ENCODE results near the gene GLIPR1L1.
"Not testable (repeated sequence)": the region's sequence is repeated elsewhere in the genome, so short reads cannot be mapped to it uniquely, and the experiment has no call there.

Gene GLIPR1L1, protein sequence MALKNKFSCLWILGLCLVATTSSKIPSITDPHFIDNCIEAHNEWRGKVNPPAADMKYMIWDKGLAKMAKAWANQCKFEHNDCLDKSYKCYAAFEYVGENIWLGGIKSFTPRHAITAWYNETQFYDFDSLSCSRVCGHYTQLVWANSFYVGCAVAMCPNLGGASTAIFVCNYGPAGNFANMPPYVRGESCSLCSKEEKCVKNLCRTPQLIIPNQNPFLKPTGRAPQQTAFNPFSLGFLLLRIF

DNA sequence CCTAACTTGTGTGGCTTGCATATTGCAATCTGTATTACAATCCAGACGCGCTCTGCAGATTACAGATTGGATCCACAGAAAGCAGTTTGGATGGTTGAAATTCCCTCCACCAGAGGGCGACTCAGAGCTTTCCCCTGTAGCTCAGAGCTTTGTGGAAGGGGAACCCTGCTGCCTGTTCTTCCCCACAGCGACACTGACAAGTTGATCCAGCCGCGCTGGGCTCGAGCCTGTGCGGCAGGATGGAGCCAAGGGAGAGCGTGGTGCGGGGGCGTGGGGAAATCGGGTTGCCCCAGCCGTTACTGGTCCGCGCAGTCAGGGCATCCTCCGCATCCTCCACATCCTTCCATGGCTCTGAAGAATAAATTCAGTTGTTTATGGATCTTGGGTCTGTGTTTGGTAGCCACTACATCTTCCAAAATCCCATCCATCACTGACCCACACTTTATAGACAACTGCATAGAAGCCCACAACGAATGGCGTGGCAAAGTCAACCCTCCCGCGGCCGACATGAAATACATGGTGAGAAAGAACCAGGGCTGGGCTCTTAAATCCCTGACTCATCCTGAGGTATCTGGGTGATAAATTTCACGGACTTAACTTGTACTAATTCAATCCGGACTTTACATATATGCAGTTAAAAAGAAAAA is at the start of gene GLIPR1L1:
Gene GLIPR1L1, plus strand, starts transcription at position 287 of the 647 bp plus-strand sequence. Its CDS starts 59 bp downstream, at position 346.
- DNase-seq: peak in 1 of 2 experiments; percentile 18

DNA sequence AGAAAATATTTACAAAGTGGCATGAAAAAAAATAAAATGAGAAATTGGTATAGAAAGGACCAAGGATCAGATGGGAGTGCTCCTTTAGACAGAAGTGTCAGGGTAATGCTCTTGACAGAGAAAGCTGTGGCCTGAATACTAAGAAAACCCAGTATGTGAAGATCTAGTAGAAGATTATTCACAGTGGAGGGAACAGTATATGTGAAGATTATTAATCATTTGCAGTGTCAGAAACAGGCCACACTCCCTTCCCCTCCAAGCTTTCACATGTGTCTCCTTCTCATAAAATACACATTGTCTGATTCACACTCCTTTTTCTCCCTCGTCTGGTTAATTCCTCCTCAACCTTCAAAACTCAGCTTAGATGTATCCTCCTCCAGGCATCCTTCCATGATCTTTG is 45.6 kb upstream of the GLIPR1L1 start:
- no peak for DNase-seq

DNA sequence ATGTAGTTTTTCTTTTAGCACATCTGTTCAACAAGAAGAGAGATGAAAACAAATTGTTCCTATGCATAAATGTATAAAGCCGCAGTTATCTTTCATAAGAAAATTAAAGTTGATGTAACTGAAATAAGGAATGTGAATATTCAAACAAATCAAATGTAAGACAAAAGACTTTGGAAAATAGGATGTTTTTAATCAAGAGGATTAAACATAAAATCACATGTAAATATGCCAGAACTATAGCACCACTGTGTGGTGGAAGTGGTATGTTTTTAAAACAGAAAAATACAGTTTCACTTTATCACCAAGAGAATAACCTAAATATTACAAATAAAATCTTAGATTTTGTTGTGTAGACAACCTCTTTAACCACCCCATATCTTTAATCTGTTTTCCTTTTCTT is 44.7 kb upstream of the GLIPR1L1 start:
- DNase-seq: peak in 1 of 2 experiments; percentile 10

DNA sequence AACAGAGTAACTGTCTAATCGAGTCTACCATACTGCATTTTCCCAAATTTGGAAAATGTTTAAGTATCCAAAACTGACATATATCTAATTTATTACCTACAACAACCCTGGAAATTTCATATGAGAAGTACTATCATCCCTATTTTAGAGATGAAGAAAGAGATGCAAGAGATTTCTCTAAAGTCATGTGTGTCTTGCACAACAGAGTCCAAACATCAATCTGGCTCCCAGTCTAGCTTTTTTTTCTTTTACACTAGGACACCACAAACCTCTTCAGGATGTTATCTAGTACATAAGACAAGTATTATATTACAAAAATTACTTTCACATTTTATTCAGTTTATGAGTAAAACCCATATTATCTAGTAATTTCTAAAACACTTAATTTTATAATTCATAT is 43.5 kb upstream of the GLIPR1L1 start:
- no peak for DNase-seq

DNA sequence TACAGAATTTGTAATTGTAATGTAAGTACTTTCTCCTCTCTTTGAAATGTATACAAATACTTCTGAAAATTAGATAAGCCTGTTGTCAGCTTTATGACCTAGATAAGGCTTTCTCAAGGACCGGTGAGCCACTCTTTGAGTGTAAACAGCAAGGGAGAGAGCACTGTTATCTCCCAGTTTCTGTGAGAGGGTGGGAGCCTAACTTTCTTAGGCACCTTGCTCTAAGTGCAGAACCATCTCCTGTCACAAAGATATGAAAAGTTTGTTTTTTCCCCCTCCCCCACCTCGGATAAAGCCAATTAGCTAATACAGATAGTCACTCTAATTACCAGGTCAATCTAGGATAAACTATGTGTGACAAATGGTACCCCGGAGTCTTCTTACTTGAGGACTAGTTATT is 40.1 kb upstream of the GLIPR1L1 start:
- no peak for DNase-seq

DNA sequence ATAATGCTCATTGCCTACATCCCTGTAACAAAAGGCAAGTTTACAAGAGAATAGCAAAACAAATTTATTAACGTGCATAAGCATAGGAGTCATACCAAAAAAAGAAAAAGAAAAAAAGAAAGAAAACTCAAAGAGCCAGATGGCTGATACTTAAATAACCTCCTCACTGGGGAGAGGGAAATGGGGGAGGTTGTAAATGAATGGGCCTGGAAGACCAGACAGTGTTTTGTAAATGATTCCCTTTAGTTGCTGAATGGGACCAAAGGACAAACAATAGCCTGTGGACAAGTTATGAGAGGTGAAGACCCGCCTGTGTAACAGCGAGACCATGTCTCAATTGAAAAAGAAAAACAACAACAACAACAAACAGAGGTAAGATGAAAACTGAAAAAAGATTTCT is 39.7 kb upstream of the GLIPR1L1 start:
- DNase-seq: no peak

DNA sequence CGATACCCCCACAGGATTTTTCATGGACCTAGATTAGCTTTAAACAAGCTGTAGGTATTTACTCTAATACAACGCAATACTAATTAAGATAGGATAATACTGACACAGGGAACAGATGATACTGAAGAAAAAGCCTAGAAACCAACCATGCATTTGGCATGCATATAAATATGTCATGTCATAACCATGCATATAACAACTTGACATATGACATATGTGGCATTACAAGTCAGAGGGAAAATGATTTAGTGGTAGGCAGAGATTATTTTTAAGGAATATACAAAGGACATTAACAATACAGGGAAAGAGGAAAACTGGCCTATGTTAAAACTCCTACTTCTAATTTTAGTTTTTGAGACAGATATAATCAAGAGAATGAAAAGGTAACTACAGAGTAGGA is 32.2 kb upstream of the GLIPR1L1 start:
- no peak for DNase-seq

DNA sequence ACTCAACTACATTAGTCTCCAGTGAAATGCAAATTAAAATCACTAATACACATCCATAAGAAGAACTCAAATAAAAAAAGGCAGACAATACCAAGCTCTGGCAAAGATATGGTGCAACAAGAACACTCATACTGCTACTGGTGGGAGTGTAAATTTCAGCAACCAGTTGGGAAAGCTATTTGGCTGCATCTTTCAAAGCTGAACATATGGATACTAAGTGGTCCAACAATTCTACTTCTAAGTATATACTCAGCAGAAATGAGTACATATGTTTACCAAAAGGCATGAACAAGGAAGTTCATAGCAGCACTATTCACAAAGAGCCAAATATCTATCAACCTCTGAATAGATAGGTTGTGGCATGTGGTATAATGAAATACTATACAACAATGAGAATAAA is 31.7 kb upstream of the GLIPR1L1 start:
- DNase-seq: no peak

DNA sequence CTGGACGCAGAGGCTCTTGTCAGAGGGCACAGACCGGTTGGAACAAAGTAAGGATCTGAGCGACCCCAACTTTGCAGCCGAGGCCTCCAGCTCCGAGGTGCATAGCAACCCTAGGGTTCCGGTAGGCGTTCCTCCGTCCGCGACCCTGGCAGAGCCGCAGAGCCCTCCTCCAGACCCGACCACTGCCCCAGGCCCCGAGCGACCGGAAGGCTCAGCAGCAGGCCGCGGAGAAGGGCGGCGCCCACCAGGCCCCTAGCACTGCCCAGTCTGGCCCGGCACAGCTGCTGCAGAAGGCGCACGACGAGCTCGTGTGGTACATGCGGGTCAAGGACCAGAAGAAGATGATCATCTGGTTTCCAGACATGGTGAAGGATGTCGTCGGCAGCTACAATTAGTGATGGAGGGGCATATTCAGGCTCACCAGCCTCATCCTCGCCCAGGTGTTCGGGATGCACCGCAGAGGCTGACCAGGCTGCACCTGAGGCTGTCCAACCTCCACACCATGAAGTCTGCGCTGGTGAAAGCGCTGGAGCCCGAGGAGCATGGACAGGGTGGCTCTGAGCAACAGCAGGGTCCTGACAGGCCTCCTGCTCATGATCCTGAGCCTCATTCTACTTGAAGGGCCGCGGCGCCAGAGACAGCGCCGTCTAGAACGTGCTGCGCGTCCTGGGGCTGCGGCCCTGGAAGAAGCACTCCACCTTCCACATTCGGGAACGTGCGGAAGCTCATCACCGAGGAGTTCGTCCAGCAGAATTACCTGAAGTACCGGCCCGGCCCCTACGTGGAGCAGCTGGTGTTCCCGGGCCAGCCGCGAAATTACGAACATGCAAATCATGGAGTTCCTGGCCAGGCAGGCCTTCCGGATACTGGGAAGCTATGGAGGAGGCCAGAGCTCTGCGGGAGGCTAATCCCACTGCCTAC is 28.8 kb upstream of the GLIPR1L1 start:
- DNase-seq: no peak

DNA sequence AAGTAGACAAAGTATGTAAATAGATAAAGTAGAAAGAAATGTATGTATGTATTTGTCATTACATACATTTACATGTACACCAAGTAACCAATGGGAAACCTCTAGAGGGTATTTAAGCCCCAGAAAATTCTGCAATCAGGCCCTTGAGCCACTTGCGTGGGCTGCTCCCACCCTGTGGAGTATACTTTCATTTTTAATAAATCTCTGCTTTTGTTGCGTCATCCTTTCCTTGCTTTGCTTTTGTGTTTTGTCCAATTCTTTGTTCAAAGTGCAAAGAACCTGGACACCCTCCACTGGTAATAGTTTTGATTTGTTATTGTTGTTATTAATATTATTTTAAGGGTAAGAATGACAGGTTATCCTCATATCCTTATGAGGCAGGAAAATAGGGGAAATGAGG is 26.2 kb upstream of the GLIPR1L1 start:
- DNase-seq: no peak

DNA sequence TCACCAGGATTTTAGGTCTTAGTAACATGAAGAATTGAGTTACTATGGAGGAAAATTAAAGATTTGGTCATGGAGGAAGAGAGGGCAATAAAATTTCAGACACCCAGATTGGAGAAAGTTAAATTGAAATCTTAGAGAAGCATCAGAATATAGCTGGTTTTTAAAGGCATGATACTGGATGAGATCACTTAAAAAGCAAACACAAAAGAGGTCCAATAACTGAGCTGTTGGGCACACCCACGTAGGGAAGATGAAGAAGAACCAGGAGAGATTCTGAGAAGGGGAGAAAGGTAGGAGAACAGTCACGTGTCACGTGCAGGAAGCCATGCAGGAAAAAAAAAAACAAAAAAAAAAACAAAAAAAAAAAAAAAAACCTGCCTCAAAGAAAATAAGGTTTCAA is 23.1 kb upstream of the GLIPR1L1 start:
- no peak for DNase-seq

DNA sequence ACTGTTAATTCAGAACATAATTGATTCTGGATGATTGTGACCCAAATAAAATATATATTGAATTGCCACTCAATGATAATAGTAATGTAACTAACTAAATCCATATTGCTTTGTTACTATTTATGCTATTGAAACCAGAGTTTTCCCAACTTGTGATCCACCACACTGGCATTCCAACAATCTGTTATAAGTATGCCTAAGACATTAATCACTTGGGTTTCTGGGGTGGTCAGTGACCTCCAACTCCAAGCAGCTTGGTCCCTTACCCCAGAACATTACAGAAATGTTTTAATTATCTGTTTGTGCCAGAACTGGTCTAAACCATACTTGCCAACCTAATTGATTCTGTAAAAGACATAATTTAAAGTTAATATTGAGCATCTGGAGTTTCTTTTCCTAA is 19.0 kb upstream of the GLIPR1L1 start:
- peak; percentile 8 to 76 for DNase-seq

DNA sequence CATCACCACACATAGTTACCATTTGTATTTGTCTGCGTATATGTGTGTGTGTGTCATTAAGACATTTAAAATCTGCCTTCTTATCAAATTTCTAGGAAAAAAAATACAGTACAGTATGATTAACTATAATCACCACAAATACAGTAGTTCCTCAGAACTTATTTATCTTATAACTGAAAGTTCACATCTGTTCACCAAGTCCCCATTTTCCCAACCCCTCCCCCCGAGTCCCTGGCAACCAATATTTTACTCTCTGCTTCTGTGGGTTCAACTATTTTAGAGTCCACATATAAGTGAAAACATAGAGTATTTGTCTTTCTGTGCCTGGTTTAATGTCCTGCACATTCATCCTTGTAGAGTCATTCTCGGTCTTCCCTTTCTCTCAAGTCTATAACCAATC is 16.7 kb upstream of the GLIPR1L1 start:
- no peak for DNase-seq

DNA sequence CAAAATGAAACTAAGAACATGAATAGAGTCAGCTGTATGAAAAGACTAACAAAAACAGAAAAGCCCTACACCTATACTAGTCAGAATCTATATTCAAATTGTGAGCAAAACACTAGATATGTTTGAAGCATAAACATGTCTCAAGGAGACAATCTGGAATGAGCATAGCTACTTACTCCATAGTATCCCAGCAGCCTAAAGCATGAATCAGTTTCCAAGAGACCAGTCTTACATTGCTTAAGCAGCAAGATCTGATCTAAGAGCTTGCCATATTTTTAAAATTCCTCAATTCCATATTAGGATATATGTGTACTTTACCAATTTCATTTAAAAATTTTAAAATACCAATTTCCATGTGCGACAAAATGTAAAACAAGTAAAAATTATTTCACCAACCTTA is 12.0 kb upstream of the GLIPR1L1 start:
- peak in 1 of 2 experiments; percentile 17 for DNase-seq

DNA sequence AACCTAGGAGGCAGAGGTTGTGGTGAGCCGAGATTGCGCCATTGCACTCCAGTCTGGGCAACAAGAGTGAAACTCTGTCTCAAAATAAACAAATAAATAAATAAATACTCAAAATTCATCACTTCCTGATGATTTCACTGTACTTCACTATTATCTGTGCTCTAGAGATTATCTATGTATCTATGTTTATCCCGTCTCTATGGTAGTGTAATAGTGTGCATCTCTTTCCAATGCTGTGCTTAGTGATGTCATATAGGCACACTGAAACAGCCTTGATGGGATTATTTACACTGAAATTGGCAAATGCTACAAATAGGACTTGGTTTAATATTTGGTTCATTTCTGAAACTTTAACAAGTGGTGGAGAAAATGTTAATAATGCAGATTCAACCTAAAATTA is 10.8 kb upstream of the GLIPR1L1 start:
- peak in 1 of 2 experiments; percentile 11 for DNase-seq

DNA sequence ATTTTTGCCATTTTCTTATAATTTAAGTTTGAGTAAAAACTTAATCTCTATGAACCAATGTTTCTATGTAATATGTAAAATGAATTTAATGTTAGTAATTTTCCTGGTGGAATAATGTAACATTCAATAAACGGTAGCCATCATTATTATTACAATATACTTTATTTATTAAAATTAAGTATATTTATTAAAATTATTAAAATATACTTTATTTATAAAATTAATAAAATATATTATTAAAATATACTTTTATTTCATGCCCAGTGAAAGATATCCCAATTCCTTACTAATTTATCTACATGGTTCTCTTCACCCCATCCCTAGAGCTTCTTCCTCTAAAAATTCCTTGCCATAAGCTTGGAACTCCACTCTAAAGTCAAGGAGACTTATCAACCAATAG is 6.8 kb upstream of the GLIPR1L1 start:
- no peak for DNase-seq

DNA sequence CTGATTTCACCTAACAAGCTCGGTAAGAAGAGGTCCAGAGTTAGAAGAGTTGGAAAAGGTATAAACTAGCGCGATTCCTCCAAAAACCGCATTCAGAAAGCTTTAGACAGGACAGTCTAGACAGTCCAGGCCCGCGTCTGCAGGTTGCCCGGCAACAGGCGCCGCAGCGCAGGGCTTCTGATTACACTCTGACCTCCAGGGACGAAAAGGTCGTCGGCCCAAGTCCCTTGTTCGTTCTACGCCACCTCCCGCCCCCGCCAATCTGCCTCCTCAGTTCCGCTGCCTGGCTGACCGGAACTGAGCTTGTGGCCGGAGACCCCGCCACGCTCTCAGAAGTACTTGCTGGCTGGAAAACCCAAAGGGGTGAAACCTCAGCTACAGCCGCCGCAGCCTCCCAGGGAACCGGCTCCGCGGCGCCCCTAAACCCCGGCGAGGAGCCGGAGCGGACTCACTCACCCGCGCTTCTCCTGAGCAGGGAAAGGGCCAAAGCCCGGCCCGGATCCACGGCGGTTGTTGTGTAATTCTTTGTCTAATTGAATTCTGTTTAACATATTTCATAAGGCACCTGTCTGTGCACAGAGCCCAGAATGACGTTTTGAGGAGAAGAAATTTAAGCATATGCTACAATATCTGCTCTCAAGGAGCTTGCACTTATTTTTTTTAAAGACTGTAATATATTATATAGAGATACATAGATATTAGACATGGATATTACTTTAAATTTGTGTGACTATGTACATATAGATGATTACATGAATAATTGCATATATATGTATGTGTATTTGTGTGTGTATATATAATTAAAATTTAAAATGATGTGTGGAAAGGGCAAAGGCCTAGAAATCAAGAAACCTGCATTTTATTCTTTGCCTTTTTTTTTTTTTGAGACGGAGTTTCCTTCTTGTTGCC is 4.3 kb upstream of the GLIPR1L1 start, which contains the start of gene CAPS2:
Gene CAPS2, minus strand, starts transcription at position 407 of the 909 bp plus-strand sequence. CDS start 3,826 bp downstream, outside the sequence.
- peak; percentile 43 to 75 for DNase-seq

DNA sequence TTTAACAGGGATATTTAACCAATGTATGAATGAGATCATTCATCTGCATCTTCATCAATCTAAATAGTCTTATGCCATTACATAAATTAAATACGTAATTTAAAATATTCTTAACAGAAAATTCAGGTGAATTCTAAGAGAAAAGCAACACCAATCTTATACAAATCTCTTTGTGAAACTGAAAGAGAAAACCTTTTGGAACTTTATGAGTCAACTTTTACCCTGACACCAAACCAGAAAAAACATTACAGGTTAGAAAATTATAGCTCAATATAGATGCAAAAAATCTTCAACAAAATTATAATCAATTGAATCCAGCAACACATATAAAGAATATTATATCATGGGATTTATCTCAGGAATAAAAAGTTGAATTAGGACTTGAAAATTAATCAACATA is 3.4 kb downstream of the GLIPR1L1 start:
- no peak for DNase-seq

DNA sequence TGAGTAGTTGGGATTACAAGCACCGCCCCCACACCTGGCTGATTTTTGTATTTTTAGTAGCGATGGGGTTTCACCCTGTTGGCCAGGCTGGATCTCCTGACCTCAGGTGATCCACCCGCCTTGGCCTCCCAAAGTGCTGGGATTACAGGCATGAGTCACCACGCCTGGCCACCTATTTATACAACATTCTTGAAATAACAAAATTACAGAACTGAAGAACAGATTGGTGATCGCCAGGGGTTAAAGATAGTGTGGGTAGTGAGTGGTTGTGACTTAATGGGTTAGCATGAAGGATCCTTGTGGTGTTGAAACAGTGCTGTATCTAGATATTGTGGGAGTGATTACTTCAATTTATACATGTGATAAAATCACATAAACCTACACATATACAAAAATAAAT is 7.4 kb downstream of the GLIPR1L1 start:
- DNase-seq: no peak

DNA sequence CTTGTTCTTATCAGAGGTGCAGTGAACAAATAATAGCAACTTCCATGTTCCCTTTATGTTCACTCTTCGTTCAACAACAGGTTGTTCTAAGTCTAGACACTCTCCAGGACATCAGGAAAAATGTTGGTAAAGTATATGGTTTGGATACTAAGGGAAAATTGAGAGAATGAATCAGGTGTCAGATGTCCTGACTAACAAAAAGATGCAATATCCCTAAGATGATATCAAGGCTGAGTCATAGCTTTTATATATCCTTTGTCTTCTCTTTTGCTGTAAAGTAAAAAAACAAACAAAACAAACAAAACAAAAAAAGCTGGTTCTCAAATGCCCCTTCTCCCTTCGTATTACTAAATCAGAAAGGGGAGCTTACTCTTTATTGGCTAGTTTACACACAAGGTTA is 11.1 kb downstream of the GLIPR1L1 start:
- DNase-seq: peak in 1 of 2 experiments; percentile 30

DNA sequence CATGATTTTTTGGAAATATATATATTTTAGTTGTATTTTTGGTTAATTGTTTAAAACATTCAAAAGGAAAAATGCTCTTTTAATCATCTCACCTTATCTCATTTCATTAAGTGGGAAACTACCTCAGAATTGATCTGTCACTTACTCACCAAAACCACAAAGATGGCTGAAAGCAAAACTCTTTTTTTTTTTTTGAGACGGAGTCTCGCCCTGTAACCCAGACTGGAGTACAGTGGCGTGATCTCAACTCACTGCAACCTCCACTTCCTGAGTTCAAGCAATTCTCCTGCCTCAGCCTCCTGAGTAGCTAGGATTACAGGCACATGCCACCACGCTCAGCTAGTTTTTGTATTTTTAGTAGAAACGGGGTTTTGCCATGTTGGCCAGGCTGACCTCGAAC is 11.7 kb downstream of the GLIPR1L1 start:
- DNase-seq: not testable (repeated sequence)

DNA sequence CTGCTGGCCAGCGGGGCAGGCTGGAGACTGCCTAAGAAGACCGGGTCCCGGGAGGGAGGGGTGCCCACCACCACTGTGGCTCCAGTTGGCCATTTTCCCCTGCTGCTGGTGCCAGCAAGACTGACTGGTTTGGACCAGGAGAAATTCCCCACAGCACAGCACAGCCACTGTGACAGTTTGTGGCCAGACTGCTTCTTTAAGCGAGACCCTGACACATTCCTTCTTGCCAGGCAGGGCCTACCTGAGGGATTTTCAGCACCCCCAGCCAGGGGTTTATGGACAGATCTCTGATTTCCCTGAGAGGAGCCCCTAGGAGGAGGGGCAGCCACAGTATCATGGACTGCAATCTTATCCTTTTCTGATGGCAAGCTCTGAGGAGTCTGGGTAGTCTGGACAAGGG is 15.5 kb downstream of the GLIPR1L1 start:
- DNase-seq: no peak
